DOHH2 (cell line): Measurements from ENCODE around the gene TCEAL5.

Source experiments
- H3F3A ChIP-seq: fragments of 200-600 bp; sonication (generic), shearing (Covaris generic); 2 replicates; pipeline ENCODE4 v1.6.0; 2016; ENCODE audit warnings: antibody characterized with exemption, mild to moderate bottlenecking; ENCODE audit not compliant: control insufficient read depth, insufficient read depth
- H3K27ac ChIP-seq: fragments of 200-600 bp; sonication (generic); 2 replicates; pipeline ENCODE4 v1.5.1; 2014; ENCODE audit warnings: low read depth, mild to moderate bottlenecking, low read length, moderate library complexity
- H3K27me3 ChIP-seq: fragments of 200-600 bp; sonication (generic); 2 replicates; pipeline ENCODE4 v1.6.1; 2014; ENCODE audit warnings: mild to moderate bottlenecking, low read length, mixed read lengths; ENCODE audit not compliant: control insufficient read depth
- H3K36me3 ChIP-seq: fragments of 200-600 bp; sonication (generic); 2 replicates; pipeline ENCODE4 v1.6.1; 2014; ENCODE audit warnings: mild to moderate bottlenecking, low read length, moderate library complexity, mixed read lengths; ENCODE audit not compliant: control insufficient read depth
- H3K4me1 ChIP-seq: fragments of 200-600 bp; sonication (generic); 2 replicates; pipeline ENCODE4 v1.6.1; 2014; ENCODE audit warnings: mild to moderate bottlenecking, low read length, mixed read lengths; ENCODE audit not compliant: control insufficient read depth
- H3K4me2 ChIP-seq: fragments of 200-600 bp; sonication (generic); 2 replicates; pipeline ENCODE4 v1.6.0; 2014; ENCODE audit warnings: mild to moderate bottlenecking, low read length, moderate library complexity
- H3K4me3 ChIP-seq: fragments of 200-600 bp; sonication (generic); 2 replicates; pipeline ENCODE4 v1.5.1; 2014; ENCODE audit warnings: mild to moderate bottlenecking, low read length, mixed read lengths
- H3K79me2 ChIP-seq: fragments of 200-600 bp; sonication (generic); 2 replicates; pipeline ENCODE4 v1.6.1; 2014; ENCODE audit warnings: mild to moderate bottlenecking, low read length, mixed read lengths; ENCODE audit not compliant: control insufficient read depth
- H3K9me2 ChIP-seq: fragments of 200-600 bp; sonication (generic); replicated peaks from 2 replicates; pipeline ENCODE4 v1.6.1; 2014; ENCODE audit warnings: mild to moderate bottlenecking, low read length, mixed read lengths; ENCODE audit not compliant: control insufficient read depth
- H3K9me3 ChIP-seq: fragments of 200-600 bp; sonication (generic); 2 replicates; pipeline ENCODE4 v1.6.1; 2014; ENCODE audit warnings: antibody characterized with exemption, low read length, mixed read lengths; ENCODE audit not compliant: control insufficient read depth, insufficient read depth
- H4K20me1 ChIP-seq: fragments of 200-600 bp; sonication (generic); 2 replicates; pipeline ENCODE4 v1.6.0; 2014; ENCODE audit warnings: low read depth, mild to moderate bottlenecking, antibody characterized with exemption, low read length, moderate library complexity; ENCODE audit not compliant: control insufficient read depth, insufficient read depth
- CTCF ChIP-seq: fragments of 200-600 bp; sonication (generic); IDR thresholded peaks from one replicate; pipeline ENCODE4 v1.5.1; 2014; ENCODE audit warnings: antibody characterized with exemption, mild to moderate bottlenecking, low read depth, low read length; ENCODE audit not compliant: poor library complexity, severe bottlenecking
- EZH2phosphoT487 ChIP-seq: fragments of 200-600 bp; sonication (generic); IDR thresholded peaks from 2 replicates; pipeline ENCODE4 v1.6.1; 2017; ENCODE audit warnings: borderline replicate concordance, mild to moderate bottlenecking, antibody characterized with exemption, low read length, moderate library complexity, mixed read lengths

Gene TCEAL5

GRCh38 chrX:103279624-103280023, 3.1 kb upstream of the TCEAL5 start:
- no peak overlapping the region for H3K4me3 ChIP-seq
- H3K27me3 ChIP-seq, result no peaks in the 10 kb centered on the region
- H3K9me2 ChIP-seq, result no peaks in the 10 kb centered on the region
- TF ChIP-seq CTCF, result no peak
- TF ChIP-seq EZH2phosphoT487, result no peak
- H3K4me2 ChIP-seq, result no peak overlapping the region
- no peaks in the 10 kb centered on the region for H4K20me1 ChIP-seq
- no peaks in the 10 kb centered on the region for H3K79me2 ChIP-seq
- no peaks in the 10 kb centered on the region for H3K36me3 ChIP-seq
- H3K4me1 ChIP-seq, result no peaks in the 10 kb centered on the region
- H3F3A ChIP-seq, result no peaks in the 10 kb centered on the region
- H3K27ac ChIP-seq, result no peak overlapping the region
- no peaks in the 10 kb centered on the region for H3K9me3 ChIP-seq

- Histone ChIP-seq H4K20me1 (no peaks in the 10 kb centered on the region), H3K4me2 (no peak overlapping the region), H3K4me1 (no peaks in the 10 kb centered on the region), H3K9me2 (no peaks in the 10 kb centered on the region), H3K79me2 (no peaks in the 10 kb centered on the region), H3K27ac (no peak overlapping the region), H3F3A (no peaks in the 10 kb centered on the region), H3K36me3 (no peaks in the 10 kb centered on the region), H3K4me3 (no peak overlapping the region), H3K9me3 (no peaks in the 10 kb centered on the region), H3K27me3 (no peaks in the 10 kb centered on the region)
- TF ChIP-seq CTCF (no peak), EZH2phosphoT487 (no peak)
Measured at GRCh38 chrX:103275947-103276567, 493 bp downstream of the TCEAL5 start.

GRCh38 chrX:103274284-103274683, 2.3 kb downstream of the TCEAL5 start:
- no peaks in the 10 kb centered on the region for H3K36me3 ChIP-seq
- H3K4me2 ChIP-seq, result no peak overlapping the region
- no peaks in the 10 kb centered on the region for H3K9me3 ChIP-seq
- H3K9me2 ChIP-seq, result no peaks in the 10 kb centered on the region
- no peak overlapping the region for H3K4me3 ChIP-seq
- H3K4me1 ChIP-seq, result no peaks in the 10 kb centered on the region
- no peaks in the 10 kb centered on the region for H3K79me2 ChIP-seq
- H4K20me1 ChIP-seq, result no peaks in the 10 kb centered on the region
- TF ChIP-seq EZH2phosphoT487 (no peak), CTCF (no peak)
- no peaks in the 10 kb centered on the region for H3F3A ChIP-seq
- H3K27me3 ChIP-seq, result no peaks in the 10 kb centered on the region
- no peak overlapping the region for H3K27ac ChIP-seq
